SK-MEL-5 (cell line): ENCODE data around the gene PABPN1. TPM values are rescaled to one million over a fixed set of nuclear protein-coding genes. Genes with fewer than 3 reads are reported as not detected.
A peak's percentile ranks its signal among the peaks of the same experiment; 100 is the strongest.
"Not testable (repeated sequence)": the region's sequence is repeated elsewhere in the genome, so short reads cannot be mapped to it uniquely, and the experiment has no call there.

Experiments used
- DNase-seq: peaks from one replicate; pipeline ENCODE4 v3.0.0-alpha.2; 2016; ENCODE audit warnings: low read depth, low spot score
- in situ Hi-C: cut with HindIII; loops from 2 replicates; pipeline ENCODE4 v1.10.0; 2016; ENCODE audit warnings: low sequenced_read_pairs, high pct_unique_total_duplicates, low pct_unique_long_range_greater_than_20kb
- polyA plus RNA-seq, 2 experiments: library from polyadenylated mRNA; depleted of rRNA; stranded (reverse); fragments of >200 nt; gene quantifications; 2 replicates each; pipeline ENCODE4 v1.2.3, GENCODE V29; 2015
- total RNA-seq: library from RNA; depleted of rRNA; stranded (reverse); fragments of >200 nt; shearing (Covaris generic); gene quantifications from 2 replicates; pipeline ENCODE4 v1.2.3, GENCODE V29; 2014; rRNA removed

The PABPN1 gene, protein sequence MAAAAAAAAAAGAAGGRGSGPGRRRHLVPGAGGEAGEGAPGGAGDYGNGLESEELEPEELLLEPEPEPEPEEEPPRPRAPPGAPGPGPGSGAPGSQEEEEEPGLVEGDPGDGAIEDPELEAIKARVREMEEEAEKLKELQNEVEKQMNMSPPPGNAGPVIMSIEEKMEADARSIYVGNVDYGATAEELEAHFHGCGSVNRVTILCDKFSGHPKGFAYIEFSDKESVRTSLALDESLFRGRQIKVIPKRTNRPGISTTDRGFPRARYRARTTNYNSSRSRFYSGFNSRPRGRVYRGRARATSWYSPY
- total RNA-seq = 45.9 and 50.8 TPM in 2 replicates
- 68.4 and 71.6 TPM in 2 replicates for polyA plus RNA-seq (2015; cell fraction: cytosol; rRNA removed)
- 330 and 366 TPM in 2 replicates for polyA plus RNA-seq (2015; cell fraction: nucleus; rRNA removed)

DNA sequence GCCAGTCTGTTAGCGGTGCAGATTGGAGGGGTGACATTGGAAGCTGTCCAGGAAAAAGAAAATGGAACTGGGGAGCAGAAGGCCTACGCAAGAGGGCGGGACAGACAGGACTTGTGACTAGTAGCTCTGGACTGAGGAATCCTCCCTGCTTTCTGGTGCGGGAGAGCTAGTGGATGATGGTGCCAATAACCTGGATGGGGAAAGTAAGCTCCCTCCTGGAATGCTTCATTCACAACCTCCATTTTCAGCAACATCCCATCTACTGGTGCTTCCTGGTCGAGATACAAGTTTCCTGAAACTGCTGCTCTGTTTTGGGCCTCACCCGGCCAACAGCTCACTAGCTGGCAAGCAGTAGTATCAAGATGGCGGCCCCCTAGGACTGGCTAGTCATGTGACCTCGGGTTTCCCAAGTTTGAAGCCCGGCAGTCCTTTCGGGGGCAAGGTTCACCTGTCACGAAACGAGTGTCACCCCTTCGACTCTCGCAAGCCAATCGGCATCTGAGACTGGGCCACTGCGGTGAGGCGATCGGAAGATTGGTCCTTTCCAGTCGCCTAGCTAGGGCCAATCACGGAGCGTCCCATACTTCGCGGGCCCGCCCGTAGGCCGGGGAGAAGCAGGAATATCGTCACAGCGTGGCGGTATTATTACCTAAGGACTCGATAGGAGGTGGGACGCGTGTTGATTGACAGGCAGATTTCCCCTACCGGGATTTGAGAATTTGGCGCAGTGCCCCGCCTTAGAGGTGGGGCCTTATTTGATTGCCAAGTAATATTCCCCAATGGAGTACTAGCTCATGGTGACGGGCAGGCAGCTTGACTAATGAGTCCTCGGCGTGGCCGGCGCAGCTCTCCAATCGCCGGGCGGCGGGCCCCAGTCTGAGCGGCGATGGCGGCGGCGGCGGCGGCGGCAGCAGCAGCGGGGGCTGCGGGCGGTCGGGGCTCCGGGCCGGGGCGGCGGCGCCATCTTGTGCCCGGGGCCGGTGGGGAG lies at the start of gene PABPN1:
TSS of gene PABPN1 (plus strand) at position 874 of the 988 bp plus-strand sequence. CDS start at position 887, 13 bp downstream.
- in situ Hi-C loops = no loop called here
- peak; percentile 99 for DNase-seq

DNA sequence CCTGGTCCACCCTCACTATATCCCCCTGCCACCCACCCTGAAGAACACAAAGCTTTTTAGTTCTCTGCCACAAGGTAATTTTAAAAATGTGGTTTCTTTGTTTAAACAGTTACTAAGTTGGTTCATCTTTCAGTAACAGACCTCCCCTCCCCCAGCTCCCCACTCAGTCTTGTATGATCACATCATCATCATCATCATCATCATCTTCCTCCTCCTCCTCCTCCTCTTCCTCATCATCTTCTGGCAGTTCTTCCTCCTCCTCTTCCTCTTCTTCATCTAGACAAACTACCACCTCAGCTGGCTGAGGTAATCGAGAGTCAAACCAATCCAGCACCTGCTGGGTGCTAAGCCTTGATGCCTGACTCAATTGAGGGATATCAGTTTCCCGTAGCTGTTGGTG lies 45.8 kb upstream of the PABPN1 start:
- no peak for DNase-seq
- in situ Hi-C loops = no loop called here

DNA sequence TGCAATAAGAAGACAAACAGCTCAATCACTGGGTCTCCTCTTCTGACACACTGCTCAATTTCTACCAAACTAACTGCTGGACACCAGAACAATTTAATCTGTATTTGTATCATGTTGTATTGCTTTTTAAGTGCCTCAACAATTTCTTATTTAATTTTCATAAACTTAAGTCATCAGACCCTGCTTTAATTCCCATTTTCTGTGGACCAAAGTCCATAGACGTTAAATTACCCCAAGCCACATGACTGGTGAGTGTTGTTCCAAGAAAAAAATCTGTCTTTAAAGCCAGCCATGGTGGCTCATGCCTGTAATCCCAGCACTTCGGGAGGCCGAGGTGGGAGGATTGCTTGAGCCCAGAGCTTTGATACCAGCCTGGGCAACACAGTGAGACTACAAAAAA lies 44.1 kb upstream of the PABPN1 start:
- no peak for DNase-seq
- in situ Hi-C loops = no loop called here

DNA sequence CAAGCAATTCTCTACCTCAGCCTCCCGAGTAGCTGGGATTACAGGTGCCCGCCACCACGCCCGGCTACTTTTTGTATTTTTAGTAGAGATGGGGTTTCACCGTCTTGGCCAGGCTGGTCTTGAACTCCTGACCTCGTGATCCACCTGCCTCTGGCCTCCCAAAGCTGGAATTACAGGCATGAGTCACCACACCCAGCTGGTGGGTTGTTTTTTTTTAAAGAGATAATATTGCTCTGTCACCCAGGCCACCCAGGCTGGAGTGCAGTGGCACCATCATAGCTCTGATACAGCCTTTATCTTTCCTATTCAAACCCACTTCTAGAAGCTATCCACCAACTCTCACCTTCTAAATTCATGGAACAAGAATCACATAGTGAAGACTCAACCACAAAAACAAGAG lies 43.3 kb upstream of the PABPN1 start:
- DNase-seq, in situ Hi-C loops: not testable (repeated sequence)

DNA sequence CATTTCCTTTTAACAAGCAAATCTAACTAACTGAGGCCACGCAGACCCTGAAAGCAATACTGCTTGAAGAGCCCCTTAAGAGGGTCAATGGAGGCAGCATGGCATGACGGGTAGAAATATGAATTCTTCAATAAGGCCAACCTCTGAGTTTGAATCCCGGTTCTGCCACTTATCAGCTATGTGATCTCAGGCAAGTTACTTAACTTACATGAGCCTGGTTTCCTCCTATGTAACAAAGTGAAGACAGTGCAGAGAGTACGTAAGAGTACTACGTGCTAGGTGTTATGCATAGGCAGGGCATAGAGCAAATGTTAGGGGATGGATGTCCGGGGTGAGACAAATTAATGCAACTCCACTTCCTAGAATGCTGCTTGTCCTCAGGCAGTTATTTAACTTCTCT lies 40.0 kb upstream of the PABPN1 start:
- in situ Hi-C loops = no loop called here
- no peak for DNase-seq

DNA sequence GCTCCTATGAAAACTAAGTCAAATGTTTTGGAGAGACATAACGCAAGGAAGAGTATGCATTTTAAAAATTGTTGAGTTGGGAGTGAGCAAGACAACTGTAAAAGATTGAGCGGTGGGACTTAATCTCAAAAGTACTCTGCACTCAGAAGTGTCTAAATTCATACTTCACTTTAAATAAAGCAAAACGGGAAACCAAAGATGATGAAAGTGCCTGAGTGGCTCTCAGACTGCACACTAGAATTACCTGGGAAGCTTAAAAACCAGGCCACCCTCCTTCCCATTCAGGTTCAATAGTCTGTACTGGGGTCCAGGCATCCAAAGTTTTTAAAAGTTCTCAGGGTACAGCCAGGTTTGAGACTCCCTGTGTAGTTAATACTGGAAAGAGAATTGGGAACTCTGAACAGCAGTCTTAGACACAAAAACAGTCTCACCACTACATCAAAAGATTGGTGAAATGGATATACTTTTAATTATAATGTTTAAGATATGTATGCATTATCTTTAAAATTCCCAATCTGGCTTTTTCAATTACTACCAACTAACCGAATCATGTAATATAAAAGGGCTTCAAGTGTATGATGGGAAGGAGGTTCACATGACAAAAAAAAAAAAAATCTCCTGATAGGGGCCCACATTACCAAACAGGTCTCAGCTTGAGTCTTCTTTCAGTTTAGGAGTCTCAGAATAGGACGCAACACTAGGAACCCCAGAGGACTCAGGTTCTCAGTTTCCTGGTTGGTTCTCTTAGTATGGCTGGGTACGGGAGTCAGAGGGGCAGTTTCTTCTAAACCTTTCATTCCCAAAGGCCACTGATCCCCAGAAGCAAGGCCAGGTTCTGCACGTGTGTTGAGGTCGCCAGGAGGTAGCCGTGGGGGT lies 36.4 kb upstream of the PABPN1 start:
- in situ Hi-C loops = no loop called here
- peak; percentile 15 for DNase-seq

DNA sequence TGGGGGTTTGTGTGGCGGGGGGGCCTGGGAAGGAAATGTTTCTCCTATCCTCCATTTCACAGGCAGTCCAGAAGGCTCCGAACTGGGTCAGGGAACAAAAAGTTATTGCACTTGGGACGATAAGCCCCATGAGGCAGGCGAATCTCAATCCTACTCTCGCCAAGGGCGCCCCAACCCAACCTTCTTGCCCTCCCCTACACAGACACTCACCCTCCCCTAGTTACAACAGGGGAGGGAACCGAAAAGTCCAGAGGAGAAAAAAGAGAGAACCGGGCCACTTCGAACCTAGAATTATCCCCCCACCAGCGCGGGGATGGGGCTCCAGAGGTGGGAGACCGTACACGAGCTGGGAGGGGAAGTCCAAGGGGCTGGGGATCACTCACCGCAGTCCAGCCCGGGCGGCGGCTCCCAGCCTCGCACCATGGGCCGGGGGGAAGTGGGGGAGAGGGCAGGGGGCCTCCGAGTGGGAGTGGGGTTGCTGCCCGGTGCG lies 35.7 kb upstream of the PABPN1 start:
- no peak for DNase-seq
- in situ Hi-C loops = no loop called here

DNA sequence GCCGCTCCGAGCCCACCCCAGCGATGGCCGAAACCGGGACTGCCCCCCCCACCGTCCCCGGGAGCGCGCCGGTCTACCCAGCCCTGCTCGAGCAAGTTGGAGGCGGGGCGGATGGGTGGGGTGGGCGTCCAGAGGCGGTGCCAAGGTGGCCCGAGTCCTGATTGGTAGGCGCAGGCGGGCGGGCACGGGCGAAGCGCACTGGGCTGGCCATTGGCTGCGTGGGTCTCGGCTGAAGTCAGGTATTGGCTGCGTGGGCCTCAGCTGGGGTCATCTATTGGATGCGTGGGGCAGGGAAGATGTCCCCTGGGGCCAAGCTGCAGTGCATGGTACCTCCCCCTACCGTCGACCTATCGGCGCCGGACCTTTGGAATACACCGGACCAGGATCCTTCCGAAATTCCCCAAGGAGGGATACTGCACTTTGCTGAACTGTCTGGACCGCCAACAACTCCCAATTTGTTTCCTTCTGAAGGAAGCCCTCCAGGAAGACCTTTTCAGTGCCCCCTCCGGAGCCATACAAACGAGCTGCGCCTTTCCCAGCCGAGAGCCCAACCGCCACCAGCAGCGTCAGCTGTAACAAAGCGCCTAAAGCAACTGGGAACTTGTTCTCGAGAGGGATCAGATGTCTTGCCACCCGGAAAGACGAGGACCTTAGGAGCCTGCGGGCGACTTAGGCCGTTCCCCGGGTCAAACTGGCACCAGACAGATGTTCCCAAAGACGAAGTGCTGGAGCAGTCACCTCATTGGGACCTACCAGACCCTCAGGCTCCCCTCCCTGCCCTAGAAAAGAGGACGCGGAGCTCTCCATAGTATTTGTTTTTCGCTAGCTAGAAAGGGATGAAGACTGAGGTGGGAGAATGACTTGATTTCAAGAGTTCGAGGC lies 35.0 kb upstream of the PABPN1 start, which contains the start of gene HOMEZ:
TSS of gene HOMEZ (minus strand) at position 113 of the 882 bp plus-strand sequence. CDS start 180 bp downstream, outside the sequence.
- peak; percentile 98 for DNase-seq
- in situ Hi-C loops = no loop called here

DNA sequence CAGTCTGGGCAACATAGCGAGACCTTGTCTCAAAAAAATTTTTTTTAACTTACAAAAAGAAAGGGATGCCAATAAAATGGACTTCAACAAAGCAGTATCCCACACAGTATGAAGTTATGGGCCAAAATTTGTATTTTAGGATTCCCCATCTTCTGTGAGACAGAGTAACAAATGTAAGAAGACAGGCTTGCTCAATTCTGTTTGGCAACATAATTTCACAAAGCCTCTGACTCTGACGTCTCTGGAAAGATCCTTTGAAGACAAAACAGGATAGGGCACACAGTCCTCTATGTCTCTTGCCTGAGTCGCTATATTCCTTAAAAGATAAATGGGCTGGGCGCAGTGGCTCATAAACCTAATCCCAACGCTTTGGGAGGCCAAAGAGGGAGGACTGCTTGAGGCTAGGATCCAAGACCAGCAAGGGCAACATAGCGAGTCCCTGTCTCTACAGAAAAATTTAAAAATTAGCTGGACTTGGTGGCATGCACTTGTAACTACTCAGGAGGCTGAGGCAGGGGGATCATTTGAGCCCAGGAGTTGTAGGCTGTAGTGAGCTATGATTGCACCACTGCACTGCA lies 34.3 kb upstream of the PABPN1 start:
- DNase-seq = no peak
- in situ Hi-C loops = no loop called here

DNA sequence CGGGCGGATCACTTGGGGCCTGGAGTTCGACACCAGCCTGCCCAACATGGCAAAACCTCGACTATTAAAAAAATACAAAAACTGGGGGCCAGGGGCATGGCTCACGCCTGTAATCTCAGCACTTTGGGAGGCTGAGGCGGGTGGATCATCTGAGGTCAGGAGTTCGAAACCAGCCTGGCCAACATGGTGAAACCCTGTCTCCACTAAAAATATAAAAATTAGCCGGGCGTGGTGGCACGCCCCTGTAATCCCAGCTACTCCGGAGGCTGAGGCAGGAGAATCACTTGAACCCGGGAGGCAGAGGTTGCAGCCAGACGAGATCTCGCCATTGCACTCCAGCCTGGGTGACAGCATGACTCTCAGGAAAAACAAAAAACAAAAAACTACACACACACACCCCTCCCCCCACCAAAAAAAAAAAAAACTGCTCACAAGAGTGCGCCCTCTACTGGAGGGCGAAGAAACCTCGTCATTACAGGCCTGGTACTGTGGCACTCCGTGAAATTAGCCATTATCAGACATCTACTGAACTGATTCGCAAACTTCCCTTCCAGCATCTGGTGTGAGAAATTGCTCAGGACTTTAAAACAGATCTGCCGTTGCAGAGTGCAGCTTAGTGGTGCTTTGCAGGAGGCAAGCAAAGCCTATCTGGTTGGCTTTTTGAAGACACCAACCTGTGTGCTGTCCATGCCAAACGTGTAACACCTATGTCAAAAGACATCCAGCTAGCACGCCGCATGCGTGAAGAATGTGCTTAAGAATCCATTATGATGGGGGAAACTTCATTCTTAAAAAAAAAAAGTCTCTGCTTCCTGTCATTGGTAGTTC lies 26.3 kb upstream of the PABPN1 start:
- DNase-seq = peak; percentile 80
- in situ Hi-C loops = no loop called here

DNA sequence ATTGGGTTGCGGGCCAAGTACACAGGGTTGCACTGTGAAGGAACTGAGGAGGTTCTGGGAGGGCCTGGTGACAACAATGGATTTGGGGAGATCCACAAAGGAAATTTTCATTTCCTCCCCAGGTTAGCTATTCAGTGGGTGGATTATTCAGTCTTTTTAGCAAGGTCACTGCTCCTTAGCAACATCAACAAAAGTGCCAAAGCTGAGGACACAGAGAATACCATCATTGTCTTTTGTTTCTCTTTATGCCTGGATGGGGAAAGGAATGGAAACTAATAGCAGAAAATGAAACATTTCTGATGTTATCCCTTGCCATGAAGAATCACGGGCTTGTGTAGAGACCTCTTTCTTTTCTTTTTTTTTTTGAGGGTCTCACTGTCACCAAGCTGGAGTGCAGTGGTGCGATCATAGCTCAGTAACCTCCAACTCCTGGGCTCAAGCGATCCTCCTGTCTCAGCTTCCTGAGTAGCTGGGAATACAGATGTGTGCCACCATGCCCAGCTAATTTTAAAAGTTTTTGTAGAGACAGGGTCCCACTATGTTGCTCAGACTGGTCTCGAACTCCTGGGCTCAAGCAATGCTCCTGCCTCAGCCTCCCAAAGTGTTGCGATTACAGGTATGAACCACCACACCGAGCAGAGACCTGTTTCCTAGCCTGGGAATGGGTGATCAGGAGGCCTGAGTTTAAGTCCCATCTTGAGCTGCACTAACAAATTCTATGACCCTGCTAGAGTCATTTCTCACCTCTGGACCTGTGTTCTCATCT lies 25.1 kb upstream of the PABPN1 start:
- in situ Hi-C loops = no loop called here

DNA sequence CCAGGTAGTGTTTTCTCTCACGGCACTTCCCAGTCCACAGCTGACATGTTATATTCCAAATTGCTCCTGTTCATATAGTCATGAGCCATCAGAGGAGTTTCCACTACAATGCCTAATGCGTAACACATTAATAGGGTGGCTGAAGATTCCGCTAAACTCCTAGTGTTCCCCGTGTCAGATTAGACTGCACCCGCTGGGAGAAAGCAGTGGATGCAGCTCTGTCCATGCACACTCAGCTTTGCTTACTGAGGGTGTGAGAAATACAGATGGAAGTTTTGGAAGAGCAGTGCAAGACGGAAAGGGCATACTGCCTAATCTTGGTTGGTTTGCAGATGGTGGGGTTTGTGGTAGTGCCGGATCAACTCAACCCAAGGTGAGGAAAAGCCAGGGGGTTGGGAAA lies 24.2 kb upstream of the PABPN1 start:
- in situ Hi-C loops = no loop called here
- DNase-seq = no peak

More for the DNA sequence above, 25.1 kb upstream of the PABPN1 start:
- DNase-seq = no peak

DNA sequence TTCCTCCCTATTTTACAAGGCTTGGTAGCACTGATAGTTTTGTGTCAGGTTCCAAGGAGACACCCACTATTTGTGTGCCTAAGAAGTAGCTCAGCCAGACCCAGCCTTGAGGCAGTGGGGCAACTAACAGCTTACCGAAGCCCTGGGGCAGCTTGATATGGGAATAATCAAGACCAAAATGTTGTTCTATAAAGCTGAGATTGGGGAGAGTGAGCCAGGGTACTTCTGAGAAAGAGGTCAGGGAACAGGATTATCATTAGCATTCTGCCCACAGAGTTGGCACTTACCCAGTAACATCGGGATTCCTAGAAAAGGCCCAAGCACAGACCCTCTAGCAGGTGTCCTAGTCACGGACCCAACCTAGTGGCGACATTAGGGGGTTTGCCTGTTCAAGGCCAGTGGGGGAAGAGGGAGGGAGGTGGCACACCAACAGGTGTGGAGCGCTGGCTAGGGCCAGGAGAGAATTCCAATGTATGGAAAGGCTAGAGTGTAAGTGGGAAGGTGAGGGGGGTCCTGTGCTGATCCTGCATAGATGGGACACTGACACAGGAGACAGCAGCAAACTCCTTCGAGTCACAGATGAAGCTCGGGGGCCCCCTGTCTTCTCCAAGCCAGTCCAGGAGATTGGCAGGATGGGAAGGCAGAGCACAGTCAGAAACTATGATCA lies 23.5 kb upstream of the PABPN1 start:
- DNase-seq = no peak
- in situ Hi-C loops = no loop called here
